ENCODE results near the gene IVD. TPM values are rescaled to one million over a fixed set of nuclear protein-coding genes. Genes with fewer than 3 reads are reported as not detected.

Gene IVD
- total and polyA plus RNA-seq, 9 of the 15 experiments (the other 6 are each of a cell fraction or from before 2014, with no cell fraction given): 0.15 to 4.5 (median 2.4) TPM

DNA sequence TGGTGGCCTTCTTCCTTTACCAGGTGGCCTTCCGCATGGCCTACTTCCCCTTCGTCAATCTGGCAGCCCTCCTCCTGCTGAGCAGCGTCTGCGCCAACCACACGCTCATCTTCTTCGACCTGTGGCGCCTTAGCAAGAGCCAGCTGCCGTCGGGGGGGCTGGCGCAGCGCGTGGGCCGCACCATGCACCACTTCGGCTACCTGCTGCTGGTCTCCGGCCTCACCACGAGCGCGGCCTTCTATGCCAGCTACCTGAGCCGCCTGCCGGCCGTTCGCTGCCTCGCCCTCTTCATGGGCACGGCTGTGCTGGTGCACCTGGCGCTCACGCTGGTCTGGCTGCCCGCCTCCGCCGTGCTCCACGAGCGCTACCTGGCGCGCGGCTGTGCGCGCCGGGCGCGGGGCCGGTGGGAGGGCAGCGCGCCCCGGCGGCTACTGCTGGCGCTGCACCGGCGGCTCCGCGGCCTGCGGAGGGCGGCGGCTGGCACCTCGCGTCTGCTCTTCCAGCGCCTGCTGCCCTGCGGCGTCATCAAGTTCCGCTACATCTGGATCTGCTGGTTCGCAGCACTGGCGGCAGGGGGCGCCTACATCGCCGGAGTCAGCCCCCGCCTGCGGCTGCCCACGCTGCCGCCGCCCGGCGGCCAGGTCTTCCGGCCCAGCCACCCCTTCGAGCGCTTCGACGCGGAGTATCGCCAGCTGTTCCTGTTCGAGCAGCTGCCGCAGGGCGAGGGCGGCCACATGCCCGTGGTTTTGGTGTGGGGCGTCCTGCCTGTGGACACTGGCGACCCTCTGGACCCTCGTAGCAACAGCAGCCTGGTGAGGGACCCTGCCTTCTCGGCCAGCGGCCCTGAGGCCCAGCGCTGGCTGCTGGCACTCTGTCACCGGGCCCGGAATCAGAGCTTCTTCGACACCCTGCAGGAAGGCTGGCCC is 37.6 kb upstream of the IVD start (continued):
- peak; percentile 88 for TF ChIP-seq ZFX (CRISPR knock-in tag; IDR thresholded peaks at IDR 0.05)
- peak; percentile 77 for TF ChIP-seq U2AF1 (optimal IDR thresholded peaks at IDR 0.05; ENCODE audit: low read depth, low read length)
- no peak for TF ChIP-seq TEAD2 (tag; IDR thresholded peaks at IDR 0.05)
- TF ChIP-seq SIN3A (IDR thresholded peaks at IDR 0.05; ENCODE audit: borderline replicate concordance in 2 of 2, control insufficient read depth in 1 of 2, low read depth in 2 of 2, low read length in 2 of 2): 0 out of 4 replicates have a peak, but pooled peaks of 1 of the 2 experiments have one; percentile 36
- TF ChIP-seq FOXA3 (CRISPR knock-in tag; conservative IDR thresholded peaks at IDR 0.05 in 1 of 2, IDR thresholded peaks at IDR 0.05 in 1 of 2): 0 out of 4 replicates have a peak, but pooled peaks of 1 of the 2 experiments have one; percentile 0
- no peak for TF ChIP-seq NCOA1 (IDR thresholded peaks at IDR 0.05; ENCODE audit: low read depth)
- no peak for TF ChIP-seq NELFE (IDR thresholded peaks at IDR 0.05; ENCODE audit: insufficient read depth, insufficient read length)
- no peak for TF ChIP-seq COPS2 (conservative IDR thresholded peaks at IDR 0.05)
- no peak for TF ChIP-seq HLTF (IDR thresholded peaks at IDR 0.05)
- peak; percentile 99 for TF ChIP-seq MGA (IDR thresholded peaks at IDR 0.05)
- TF ChIP-seq ATF1 (CRISPR knock-in tag; IDR thresholded peaks at IDR 0.05): no peak
- TF ChIP-seq ATF1 (tag; IDR thresholded peaks at IDR 0.05): peak; percentile 64; the same call in 1 of the 2 replicates
- TF ChIP-seq HCFC1 (IDR thresholded peaks at IDR 0.05; ENCODE audit: low read depth, low read length): peak; percentile 47; the same call in 1 of the 2 replicates
- TF ChIP-seq POLR2AphosphoS5 (IDR thresholded peaks at IDR 0.05; ENCODE audit: control insufficient read depth, insufficient read depth, low read depth, low read length): peak; percentile 21; the same call in 1 of the 2 replicates
